B cell (primary cell): ENCODE measurements around the gene GPATCH1. TPM values are rescaled to one million over a fixed set of nuclear protein-coding genes. Genes with fewer than 3 reads are reported as not detected.

Source experiments
- ATAC-seq: fragments of 200-7000 bp; cut with Tn5 transposase; one replicate; pipeline ENCODE4 v1.10.0; 2021; ENCODE audit warnings: low read depth, mild to moderate bottlenecking, moderate number of reproducible peaks, moderate library complexity
- CTCF ChIA-PET: fragments of 350-600 bp; sonication (Branson Sonifier 250); formaldehyde crosslinking; loops from one replicate; lab custom pipeline; 2021; ENCODE audit warnings: antibody characterized with exemption, inconsistent platforms; lab: Charles Lee
- POLR2A ChIA-PET: fragments of 350-600 bp; sonication (Branson Sonifier 250); formaldehyde crosslinking; loops from one replicate; lab custom pipeline; 2021; ENCODE audit warnings: antibody characterized with exemption; lab: Charles Lee
- DNase-seq: peaks from one replicate; pipeline ENCODE4 v3.0.0; 2013
- H2AFZ ChIP-seq: 2 replicates; pipeline ENCODE4 v1.6.1; 2012; ENCODE audit warnings: mild to moderate bottlenecking, low read depth, low read length; ENCODE audit not compliant: insufficient read depth, poor library complexity, severe bottlenecking
- H3K27ac ChIP-seq, 2 donors: 1 replicate in 1 of 2; 2 replicates in 1 of 2; pipeline ENCODE4 v1.5.1; 2012 to 2013; ENCODE audit warnings: low read length in 2 of 2, mild to moderate bottlenecking in 2 of 2, moderate library complexity in 1 of 2
- H3K27me3 ChIP-seq, 4 experiments: fragments of 200-600 bp in 1 of 4; sonication (generic) in 1 of 4; replicated peaks in 1 of 4; 1 replicate in 2 of 4; 2 replicates in 2 of 4; pipeline versions ENCODE4 v1.6.1 to v1.7.0; 2013 to 2016; ENCODE audit warnings: low read length in 3 of 4, mild to moderate bottlenecking in 2 of 4, mixed read lengths in 1 of 4, moderate library complexity in 1 of 4; ENCODE audit not compliant: insufficient read depth in 4 of 4, control insufficient read depth in 3 of 4; ENCODE audit errors: control extremely low read depth in 1 of 4
- H3K36me3 ChIP-seq, 2 experiments: replicated peaks in 1 of 2; 1 replicate in 1 of 2; 2 replicates in 1 of 2; pipeline versions ENCODE4 v1.6.1 to v1.7.1; 2013; ENCODE audit warnings: low read length in 1 of 2; ENCODE audit not compliant: insufficient read depth in 2 of 2, control insufficient read depth in 1 of 2; ENCODE audit errors: control extremely low read depth in 1 of 2, extremely low read depth in 1 of 2
- H3K4me1 ChIP-seq, 2 donors: fragments of 200-600 bp in 1 of 2; sonication (generic) in 1 of 2; 1 replicate in 1 of 2; 2 replicates in 1 of 2; pipeline versions ENCODE4 v1.5.1 to v1.6.1; 2013 to 2017; ENCODE audit warnings: low read length in 2 of 2; ENCODE audit not compliant: control insufficient read depth in 2 of 2, insufficient read depth in 2 of 2
- H3K4me2 ChIP-seq: replicated peaks from 2 replicates; pipeline ENCODE3; 2012; ENCODE audit warnings: mild to moderate bottlenecking, low read depth, low read length; ENCODE audit not compliant: poor library complexity, severe bottlenecking
- H3K4me3 ChIP-seq, 5 experiments: fragments of 200-600 bp in 1 of 5; sonication (generic) in 1 of 5; 1 replicate in 3 of 5; 2 replicates in 2 of 5; pipeline versions ENCODE4 v1.5.1 to v1.7.0; 2011 to 2016; ENCODE audit warnings: low read length in 4 of 5, mild to moderate bottlenecking in 4 of 5, low read depth in 2 of 5, control low read depth in 1 of 5, moderate library complexity in 1 of 5; ENCODE audit not compliant: insufficient read depth in 1 of 5; ENCODE audit errors: control extremely low read depth in 1 of 5, extremely low read depth in 1 of 5
- H3K79me2 ChIP-seq: fragments of 200-600 bp; sonication (generic); one replicate; pipeline ENCODE4 v1.6.0; 2016; ENCODE audit warnings: low read length; ENCODE audit not compliant: control insufficient read depth, insufficient read depth
- H3K9ac ChIP-seq: fragments of 200-600 bp; sonication (generic); 2 replicates; pipeline ENCODE4 v1.6.1; 2017; ENCODE audit warnings: mild to moderate bottlenecking, low read length, moderate library complexity
- H3K9me3 ChIP-seq, 3 donors: one replicate each; pipeline versions ENCODE4 v1.6.1 to v1.7.1; 2013; ENCODE audit warnings: low read length in 2 of 3; ENCODE audit not compliant: control insufficient read depth in 2 of 3, insufficient read depth in 1 of 3; ENCODE audit errors: control extremely low read depth in 1 of 3
- H4K20me1 ChIP-seq: 2 replicates; pipeline ENCODE4 v1.6.0; 2012; ENCODE audit warnings: mild to moderate bottlenecking, low read length; ENCODE audit not compliant: insufficient read depth, control insufficient read depth, poor library complexity, severe bottlenecking
- H3K27ac Mint-ChIP-seq: one replicate; pipeline ENCODE4 v1.8.0; 2021; ENCODE audit warnings: mixed read lengths
- H3K27me3 Mint-ChIP-seq: one replicate; pipeline ENCODE4 v1.8.0; 2021; ENCODE audit warnings: mixed read lengths
- H3K4me1 Mint-ChIP-seq: one replicate; pipeline ENCODE4 v1.8.0; 2021; ENCODE audit warnings: mixed read lengths
- H3K4me3 Mint-ChIP-seq: one replicate; pipeline ENCODE4 v1.8.0; 2021; ENCODE audit warnings: mixed read lengths
- H3K9me3 Mint-ChIP-seq: one replicate; pipeline ENCODE4 v1.8.0; 2022; ENCODE audit warnings: mixed read lengths; ENCODE audit not compliant: insufficient read depth
- CTCF ChIP-seq: fragments of 200-600 bp; IDR thresholded peaks from one replicate; pipeline ENCODE4 v1.8.0; 2022; ENCODE audit warnings: antibody characterized with exemption, mild to moderate bottlenecking
- EZH2 ChIP-seq: IDR thresholded peaks from 2 replicates; pipeline ENCODE4 v1.6.1; 2012; ENCODE audit warnings: borderline replicate concordance, low read depth, mild to moderate bottlenecking, moderate library complexity, low read length; ENCODE audit not compliant: insufficient read depth, poor library complexity, severe bottlenecking
- WGBS: methylation state at CpG from one replicate; pipeline ENCODE4 v1.1.5; 2013; ENCODE audit warnings: missing lambda C conversion rate; ENCODE audit not compliant: insufficient coverage; 5-methylcytosine and 5-hydroxymethylcytosine counted together
- intact Hi-C: fragments of 100-400 bp; cut with micrococcal nuclease; formaldehyde crosslinking; loops from one replicate; pipeline ENCODE4 v1.10.0; 2022
- polyA plus RNA-seq: library from polyadenylated mRNA; depleted of rRNA; stranded (reverse); fragments of >200 nt; gene quantifications from 2 replicates; pipeline ENCODE4 v1.2.3, GENCODE V29; 2012
- total RNA-seq, 2 donors: library from RNA; stranded (reverse); fragments of 120-200 nt in 1 of 2; gene quantifications; 1 replicate in 1 of 2; 2 replicates in 1 of 2; pipeline versions ENCODE4 v1.2.3 to v1.2.4, GENCODE V29; 2013 to 2022

GPATCH1 gene
- total and polyA plus RNA-seq, 2 donors (not counting 1 experiment from before 2014, with no cell fraction given): 9.9 to 14.6 TPM

- DNase-seq: no peak
- over 99% methylated on average over 10 of the region's 10 CpGs for WGBS
- Histone ChIP-seq H4K20me1 (no peaks in the 10 kb centered on the region), H3K4me2 (no peak overlapping the region), H3K9me3 (no peaks in the 10 kb centered on the region), H2AFZ (no peak overlapping the region), H3K27me3 (no peaks in the 10 kb centered on the region), H3K4me3 (no peak overlapping the region), H3K36me3 (peaks cover 0 to 59% of the 10 kb centered on the region in 2 experiments), H3K4me1 (no peaks in the 10 kb centered on the region), H3K9ac (no peak overlapping the region), H3K27ac (no peak overlapping the region), H3K79me2 (no peaks in the 10 kb centered on the region)
- ChIA-PET POLR2A (no interaction called here), CTCF (no interaction called here)
- ATAC-seq: no peak
- intact Hi-C loops: no loop called here
- H3K4me3 Mint-ChIP-seq: no peak overlapping the region
- H3K4me1 Mint-ChIP-seq: no peaks in the 10 kb centered on the region
- no peak overlapping the region for H3K27ac Mint-ChIP-seq
- no peaks in the 10 kb centered on the region for H3K27me3 Mint-ChIP-seq
- H3K9me3 Mint-ChIP-seq: no peaks in the 10 kb centered on the region
- TF ChIP-seq CTCF (no peak), EZH2 (no peak)
Observed at GRCh38 chr19:33108161-33108560, 27.2 kb downstream of the GPATCH1 start.

GRCh38 chr19:33110137-33110910 lies 29.3 kb downstream of the GPATCH1 start:
- POLR2A ChIA-PET: no interaction called here
- no peak overlapping the region for H3K27ac Mint-ChIP-seq
- H3K4me1 Mint-ChIP-seq: no peaks in the 10 kb centered on the region
- Histone ChIP-seq H3K9me3 (no peaks in the 10 kb centered on the region), H3K27me3 (no peaks in the 10 kb centered on the region), H3K4me2 (no peak overlapping the region), H3K27ac (no peak overlapping the region), H3K36me3 (peaks cover 0 to 67% of the 10 kb centered on the region in 2 experiments), H3K4me1 (no peaks in the 10 kb centered on the region), H3K9ac (no peak overlapping the region), H4K20me1 (no peaks in the 10 kb centered on the region), H3K79me2 (no peaks in the 10 kb centered on the region), H2AFZ (no peak overlapping the region), H3K4me3 (no peak overlapping the region)
- DNase-seq (no peak), ATAC-seq (no peak)
- TF ChIP-seq CTCF: no peak
- no peak for TF ChIP-seq EZH2
- H3K27me3 Mint-ChIP-seq: no peaks in the 10 kb centered on the region
- CTCF ChIA-PET: no interaction called here
- intact Hi-C loops: no loop called here
- 96% methylated on average over 3 of the region's 9 CpGs for WGBS
- H3K9me3 Mint-ChIP-seq: no peaks in the 10 kb centered on the region
- H3K4me3 Mint-ChIP-seq: no peak overlapping the region
